Uterus (tissue), 2 donors: Measurements from ENCODE around the gene SPA17.

Source experiments
- POLR2A ChIP-seq, 2 donors: fragments of 450-650 bp; IDR thresholded peaks; one replicate each; pipeline ENCODE4 v1.6.1; 2016; ENCODE audit warnings: antibody characterized with exemption in 2 of 2, mild to moderate bottlenecking in 1 of 2, moderate library complexity in 1 of 2
- TF ChIP-seq, protein P1 (sequence below), 4 experiments: fragments of 200-600 bp in 2 of 4; fragments of 450-650 bp in 2 of 4; sonication (generic) in 2 of 4; IDR thresholded peaks; one replicate each; pipeline ENCODE4 v1.5.1; 2016 to 2019; ENCODE audit warnings: antibody characterized with exemption in 4 of 4, mild to moderate bottlenecking in 2 of 4, moderate library complexity in 1 of 4

- no peak for TF ChIP-seq POLR2A (IDR thresholded peaks at IDR 0.05)
- TF ChIP-seq, protein P1, sequence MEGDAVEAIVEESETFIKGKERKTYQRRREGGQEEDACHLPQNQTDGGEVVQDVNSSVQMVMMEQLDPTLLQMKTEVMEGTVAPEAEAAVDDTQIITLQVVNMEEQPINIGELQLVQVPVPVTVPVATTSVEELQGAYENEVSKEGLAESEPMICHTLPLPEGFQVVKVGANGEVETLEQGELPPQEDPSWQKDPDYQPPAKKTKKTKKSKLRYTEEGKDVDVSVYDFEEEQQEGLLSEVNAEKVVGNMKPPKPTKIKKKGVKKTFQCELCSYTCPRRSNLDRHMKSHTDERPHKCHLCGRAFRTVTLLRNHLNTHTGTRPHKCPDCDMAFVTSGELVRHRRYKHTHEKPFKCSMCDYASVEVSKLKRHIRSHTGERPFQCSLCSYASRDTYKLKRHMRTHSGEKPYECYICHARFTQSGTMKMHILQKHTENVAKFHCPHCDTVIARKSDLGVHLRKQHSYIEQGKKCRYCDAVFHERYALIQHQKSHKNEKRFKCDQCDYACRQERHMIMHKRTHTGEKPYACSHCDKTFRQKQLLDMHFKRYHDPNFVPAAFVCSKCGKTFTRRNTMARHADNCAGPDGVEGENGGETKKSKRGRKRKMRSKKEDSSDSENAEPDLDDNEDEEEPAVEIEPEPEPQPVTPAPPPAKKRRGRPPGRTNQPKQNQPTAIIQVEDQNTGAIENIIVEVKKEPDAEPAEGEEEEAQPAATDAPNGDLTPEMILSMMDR (IDR thresholded peaks at IDR 0.05): no peak
Measured at GRCh38 chr11:124643605-124644425, 29.9 kb upstream of the SPA17 start.
